Neural cell (in vitro differentiated cells): Measurements from ENCODE around the gene TRIM25. TPM values are rescaled to one million over a fixed set of nuclear protein-coding genes. Genes with fewer than 3 reads are reported as not detected.

Source experiments
- H2AFZ ChIP-seq: fragments of 200-600, 300-800 bp; sonication (generic), shearing (Covaris generic); 2 replicates; pipeline ENCODE4 v1.6.0; 2014; ENCODE audit warnings: low read depth, mild to moderate bottlenecking, antibody characterized with exemption, low read length, moderate library complexity
- H3F3A ChIP-seq: fragments of 200-600 bp; shearing (Covaris generic); 2 replicates; pipeline ENCODE4 v1.6.1; 2016; ENCODE audit warnings: mild to moderate bottlenecking, moderate library complexity, mixed read lengths, antibody characterized with exemption, low read length; ENCODE audit not compliant: insufficient read depth, poor library complexity, severe bottlenecking
- H3K27ac ChIP-seq: fragments of 200-600, 300-800 bp; sonication (generic), shearing (Covaris generic); 2 replicates; pipeline ENCODE4 v1.5.1; 2014; ENCODE audit warnings: mild to moderate bottlenecking, low read length, moderate library complexity
- H3K27me3 ChIP-seq: fragments of 300-800, 200-600 bp; sonication (generic), shearing (Covaris generic); 2 replicates; pipeline ENCODE4 v1.6.0; 2014; ENCODE audit warnings: mild to moderate bottlenecking, low read depth, low read length, moderate library complexity; ENCODE audit not compliant: insufficient read depth
- H3K36me3 ChIP-seq: fragments of 300-800, 200-600 bp; sonication (generic), shearing (Covaris generic); 2 replicates; pipeline ENCODE4 v1.5.1; 2014; ENCODE audit warnings: mild to moderate bottlenecking, antibody characterized with exemption, low read length, moderate library complexity; ENCODE audit not compliant: insufficient read depth
- H3K4me2 ChIP-seq: fragments of 300-800, 200-600 bp; sonication (generic), shearing (Covaris generic); 2 replicates; pipeline ENCODE4 v1.6.0; 2014; ENCODE audit warnings: mild to moderate bottlenecking, low read length
- H3K4me3 ChIP-seq: fragments of 300-800, 200-600 bp; sonication (generic), shearing (Covaris generic); 2 replicates; pipeline ENCODE4 v1.5.1; 2014; ENCODE audit warnings: mild to moderate bottlenecking, low read length, moderate library complexity
- H3K79me2 ChIP-seq: fragments of 200-600 bp; shearing (Covaris generic); replicated peaks from 2 replicates; pipeline ENCODE4 v1.6.0; 2014; ENCODE audit warnings: mild to moderate bottlenecking, low read length, moderate library complexity; ENCODE audit not compliant: insufficient read depth
- H3K9ac ChIP-seq: fragments of 300-800, 200-600 bp; sonication (generic), shearing (Covaris generic); 2 replicates; pipeline ENCODE4 v1.6.1; 2016; ENCODE audit warnings: mild to moderate bottlenecking, low read length, mixed read lengths
- H3K9me2 ChIP-seq: fragments of 200-600 bp; shearing (Covaris generic); 2 replicates; pipeline ENCODE4 v1.6.1; 2016; ENCODE audit warnings: mild to moderate bottlenecking, low read length, mixed read lengths; ENCODE audit not compliant: insufficient read depth
- H3K9me3 ChIP-seq: fragments of 200-600, 300-800 bp; sonication (generic), shearing (Covaris generic); 2 replicates; pipeline ENCODE4 v1.6.1; 2016; ENCODE audit warnings: mild to moderate bottlenecking, mixed run types, low read length, moderate library complexity, mixed read lengths
- H4K20me1 ChIP-seq: fragments of 200-600 bp; shearing (Covaris generic); 2 replicates; pipeline ENCODE4 v1.6.1; 2016; ENCODE audit warnings: mild to moderate bottlenecking, mixed run types; ENCODE audit not compliant: insufficient read depth
- EP300 ChIP-seq: fragments of 450-650 bp; conservative IDR thresholded peaks from 2 replicates; pipeline ENCODE4 v1.6.1; 2014; ENCODE audit warnings: antibody characterized with exemption, mild to moderate bottlenecking, moderate library complexity; ENCODE audit not compliant: poor library complexity, severe bottlenecking
- EZH2 ChIP-seq: fragments of 200-600, 300-800 bp; shearing (Covaris generic), sonication (generic); IDR thresholded peaks from 2 replicates; pipeline ENCODE4 v1.6.1; 2014; ENCODE audit warnings: antibody characterized with exemption, low read length, borderline replicate concordance, mild to moderate bottlenecking; ENCODE audit not compliant: insufficient read depth, poor library complexity, severe bottlenecking
- MXI1 ChIP-seq: fragments of 450-650 bp; conservative IDR thresholded peaks from 2 replicates; pipeline ENCODE4 v1.6.1; 2014; ENCODE audit warnings: antibody characterized with exemption, mild to moderate bottlenecking; ENCODE audit not compliant: poor library complexity, severe bottlenecking
- POLR2AphosphoS5 ChIP-seq: IDR thresholded peaks from 2 replicates; pipeline ENCODE4 v1.6.1; 2012
- RAD21 ChIP-seq: fragments of 450-650 bp; conservative IDR thresholded peaks from 2 replicates; pipeline ENCODE4 v1.6.1; 2014; ENCODE audit warnings: antibody characterized with exemption, mild to moderate bottlenecking, moderate library complexity
- SMC3 ChIP-seq: fragments of 450-650 bp; conservative IDR thresholded peaks from 2 replicates; pipeline ENCODE4 v1.6.1; 2014; ENCODE audit warnings: antibody characterized with exemption, mild to moderate bottlenecking, moderate library complexity; ENCODE audit not compliant: poor library complexity
- TAF1 ChIP-seq: IDR thresholded peaks from 2 replicates; pipeline ENCODE4 v1.6.1; 2012; ENCODE audit warnings: low read depth
- polyA plus RNA-seq: library from polyadenylated mRNA; depleted of rRNA; stranded (reverse); fragments of >200 nt; gene quantifications from 2 replicates; pipeline ENCODE4 v1.2.3, GENCODE V29; 2014
- TF ChIP-seq, protein P1 (sequence below): fragments of 450-650 bp; IDR thresholded peaks from 2 replicates; pipeline ENCODE4 v1.5.1; 2014; ENCODE audit warnings: antibody characterized with exemption, mild to moderate bottlenecking, moderate library complexity; ENCODE audit not compliant: poor library complexity, severe bottlenecking
- TF ChIP-seq, protein P2 (sequence below): IDR thresholded peaks from 2 replicates; pipeline ENCODE4 v1.6.1; 2012; ENCODE audit warnings: borderline replicate concordance

TRIM25 gene
- polyA plus RNA-seq, 1 donor from 2014 or later: 1.7 TPM

DNA sequence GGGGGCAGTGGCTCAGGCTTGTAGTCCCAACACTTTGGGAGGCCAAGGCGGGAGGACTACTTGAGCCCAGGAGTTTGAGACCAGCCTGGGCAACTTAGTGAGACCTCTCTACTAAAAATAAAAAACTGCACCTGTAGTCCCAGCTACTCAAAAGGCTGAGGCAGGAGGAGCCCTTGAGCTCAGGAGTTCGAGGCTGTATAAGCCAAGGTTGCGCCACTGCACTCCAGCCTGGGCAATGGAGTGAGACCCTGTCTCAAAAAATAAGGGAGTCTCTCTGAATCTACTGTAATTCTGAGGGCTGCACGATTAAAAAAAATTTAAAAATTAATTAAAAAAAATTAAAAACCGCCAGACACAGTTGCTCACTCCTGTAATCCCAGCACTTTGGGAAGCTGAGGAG is 43.1 kb upstream of the TRIM25 start:
- no peak overlapping the region for H3K4me2 ChIP-seq
- no peaks in the 10 kb centered on the region for H4K20me1 ChIP-seq
- no peaks in the 10 kb centered on the region for H3K27me3 ChIP-seq
- H3K9me2 ChIP-seq: no peaks in the 10 kb centered on the region
- no peaks in the 10 kb centered on the region for H3F3A ChIP-seq
- no peaks in the 10 kb centered on the region for H3K9me3 ChIP-seq
- H2AFZ ChIP-seq: no peak overlapping the region
- H3K36me3 ChIP-seq: no peaks in the 10 kb centered on the region
- H3K27ac ChIP-seq: no peak overlapping the region
- H3K79me2 ChIP-seq: peaks cover 12% of the 10 kb centered on the region
- no peak overlapping the region for H3K9ac ChIP-seq
- TF ChIP-seq EP300 (no peak), SMC3 (no peak), POLR2AphosphoS5 (no peak), MXI1 (no peak), EZH2 (no peak), TAF1 (no peak), RAD21 (no peak)
- TF ChIP-seq, protein P1, sequence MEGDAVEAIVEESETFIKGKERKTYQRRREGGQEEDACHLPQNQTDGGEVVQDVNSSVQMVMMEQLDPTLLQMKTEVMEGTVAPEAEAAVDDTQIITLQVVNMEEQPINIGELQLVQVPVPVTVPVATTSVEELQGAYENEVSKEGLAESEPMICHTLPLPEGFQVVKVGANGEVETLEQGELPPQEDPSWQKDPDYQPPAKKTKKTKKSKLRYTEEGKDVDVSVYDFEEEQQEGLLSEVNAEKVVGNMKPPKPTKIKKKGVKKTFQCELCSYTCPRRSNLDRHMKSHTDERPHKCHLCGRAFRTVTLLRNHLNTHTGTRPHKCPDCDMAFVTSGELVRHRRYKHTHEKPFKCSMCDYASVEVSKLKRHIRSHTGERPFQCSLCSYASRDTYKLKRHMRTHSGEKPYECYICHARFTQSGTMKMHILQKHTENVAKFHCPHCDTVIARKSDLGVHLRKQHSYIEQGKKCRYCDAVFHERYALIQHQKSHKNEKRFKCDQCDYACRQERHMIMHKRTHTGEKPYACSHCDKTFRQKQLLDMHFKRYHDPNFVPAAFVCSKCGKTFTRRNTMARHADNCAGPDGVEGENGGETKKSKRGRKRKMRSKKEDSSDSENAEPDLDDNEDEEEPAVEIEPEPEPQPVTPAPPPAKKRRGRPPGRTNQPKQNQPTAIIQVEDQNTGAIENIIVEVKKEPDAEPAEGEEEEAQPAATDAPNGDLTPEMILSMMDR: no peak
- TF ChIP-seq, protein P2, sequence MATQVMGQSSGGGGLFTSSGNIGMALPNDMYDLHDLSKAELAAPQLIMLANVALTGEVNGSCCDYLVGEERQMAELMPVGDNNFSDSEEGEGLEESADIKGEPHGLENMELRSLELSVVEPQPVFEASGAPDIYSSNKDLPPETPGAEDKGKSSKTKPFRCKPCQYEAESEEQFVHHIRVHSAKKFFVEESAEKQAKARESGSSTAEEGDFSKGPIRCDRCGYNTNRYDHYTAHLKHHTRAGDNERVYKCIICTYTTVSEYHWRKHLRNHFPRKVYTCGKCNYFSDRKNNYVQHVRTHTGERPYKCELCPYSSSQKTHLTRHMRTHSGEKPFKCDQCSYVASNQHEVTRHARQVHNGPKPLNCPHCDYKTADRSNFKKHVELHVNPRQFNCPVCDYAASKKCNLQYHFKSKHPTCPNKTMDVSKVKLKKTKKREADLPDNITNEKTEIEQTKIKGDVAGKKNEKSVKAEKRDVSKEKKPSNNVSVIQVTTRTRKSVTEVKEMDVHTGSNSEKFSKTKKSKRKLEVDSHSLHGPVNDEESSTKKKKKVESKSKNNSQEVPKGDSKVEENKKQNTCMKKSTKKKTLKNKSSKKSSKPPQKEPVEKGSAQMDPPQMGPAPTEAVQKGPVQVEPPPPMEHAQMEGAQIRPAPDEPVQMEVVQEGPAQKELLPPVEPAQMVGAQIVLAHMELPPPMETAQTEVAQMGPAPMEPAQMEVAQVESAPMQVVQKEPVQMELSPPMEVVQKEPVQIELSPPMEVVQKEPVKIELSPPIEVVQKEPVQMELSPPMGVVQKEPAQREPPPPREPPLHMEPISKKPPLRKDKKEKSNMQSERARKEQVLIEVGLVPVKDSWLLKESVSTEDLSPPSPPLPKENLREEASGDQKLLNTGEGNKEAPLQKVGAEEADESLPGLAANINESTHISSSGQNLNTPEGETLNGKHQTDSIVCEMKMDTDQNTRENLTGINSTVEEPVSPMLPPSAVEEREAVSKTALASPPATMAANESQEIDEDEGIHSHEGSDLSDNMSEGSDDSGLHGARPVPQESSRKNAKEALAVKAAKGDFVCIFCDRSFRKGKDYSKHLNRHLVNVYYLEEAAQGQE: no peak
- H3K4me3 ChIP-seq: no peak overlapping the region

DNA sequence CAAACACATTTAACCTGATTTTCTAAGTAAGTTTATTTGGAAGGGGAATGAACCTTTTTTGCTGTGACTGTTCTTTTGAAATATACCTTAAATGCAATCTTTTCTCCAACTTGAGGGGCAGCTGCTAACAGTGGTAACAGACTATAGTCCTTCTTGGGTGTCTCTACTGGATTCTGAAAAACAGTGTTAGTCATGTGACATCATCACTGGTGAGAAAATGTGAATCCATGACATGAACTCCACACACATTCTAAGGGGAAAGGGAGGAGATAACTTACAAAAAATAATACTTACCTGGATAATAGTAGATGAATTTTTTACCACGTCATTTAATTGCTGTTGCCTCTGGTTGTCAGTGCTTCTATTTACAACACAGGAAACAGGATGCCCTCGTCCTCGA is 35.7 kb upstream of the TRIM25 start:
- no peaks in the 10 kb centered on the region for H3F3A ChIP-seq
- no peaks in the 10 kb centered on the region for H4K20me1 ChIP-seq
- H3K79me2 ChIP-seq: no peaks in the 10 kb centered on the region
- H3K36me3 ChIP-seq: no peaks in the 10 kb centered on the region
- no peaks in the 10 kb centered on the region for H3K9me3 ChIP-seq
- no peak overlapping the region for H3K4me2 ChIP-seq
- H3K9me2 ChIP-seq: no peaks in the 10 kb centered on the region
- H3K9ac ChIP-seq: no peak overlapping the region
- H3K4me3 ChIP-seq: no peak overlapping the region
- no peak for TF ChIP-seq POLR2AphosphoS5
- no peak overlapping the region for H2AFZ ChIP-seq
- H3K27ac ChIP-seq: no peak overlapping the region
- no peaks in the 10 kb centered on the region for H3K27me3 ChIP-seq

DNA sequence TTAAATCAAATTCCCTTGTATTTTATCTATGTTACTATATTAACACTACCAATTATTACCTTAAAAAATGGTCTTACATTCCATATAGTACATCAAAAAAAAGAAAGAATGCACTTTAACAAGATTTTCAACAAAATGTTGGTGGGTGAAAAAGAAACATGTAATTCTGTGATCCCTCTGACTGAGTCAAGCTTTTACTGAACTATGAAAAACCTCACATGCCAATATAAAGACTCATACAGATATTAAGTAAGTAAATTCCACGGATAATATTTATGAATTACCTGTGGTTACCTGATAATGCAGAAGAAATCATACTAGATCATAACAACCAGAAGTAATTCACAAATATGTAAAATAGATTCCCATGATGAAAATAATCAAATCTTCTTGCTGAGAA is 34.6 kb upstream of the TRIM25 start:
- TF ChIP-seq MXI1 (no peak), EZH2 (no peak), SMC3 (no peak), POLR2AphosphoS5 (no peak), RAD21 (no peak), EP300 (no peak), TAF1 (no peak)
- TF ChIP-seq, protein P2: no peak
- TF ChIP-seq, protein P1: no peak
- Histone ChIP-seq H3K27me3 (no peaks in the 10 kb centered on the region), H3K4me3 (no peak overlapping the region), H3K4me2 (no peak overlapping the region), H2AFZ (no peak overlapping the region), H3K79me2 (no peaks in the 10 kb centered on the region), H3K9me2 (no peaks in the 10 kb centered on the region), H3K9me3 (no peaks in the 10 kb centered on the region), H3F3A (no peaks in the 10 kb centered on the region), H3K36me3 (peaks cover 4% of the 10 kb centered on the region), H3K27ac (no peak overlapping the region), H4K20me1 (no peaks in the 10 kb centered on the region), H3K9ac (no peak overlapping the region)
